Dermis microvascular lymphatic vessel endothelial cell (primary cell): ENCODE data around the gene SLC6A4. TPM values are rescaled to one million over a fixed set of nuclear protein-coding genes. Genes with fewer than 3 reads are reported as not detected.
"Not testable (repeated sequence)": the region's sequence is repeated elsewhere in the genome, so short reads cannot be mapped to it uniquely, and the experiment has no call there.

ENCODE experiments used
- DNase-seq, 2 donors: peaks; one replicate each; pipeline versions ENCODE4 v3.0.0 to v3.0.0-alpha.2; 2010; ENCODE audit warnings: low read depth in 2 of 2
- total RNA-seq: library from RNA; depleted of rRNA; stranded (reverse); fragments of >200 nt; gene quantifications from 2 replicates; pipeline ENCODE4 v1.2.1, GENCODE V29; 2014

The SLC6A4 gene
- total RNA-seq, 1 donor from 2014 or later: 3.7 TPM

DNA sequence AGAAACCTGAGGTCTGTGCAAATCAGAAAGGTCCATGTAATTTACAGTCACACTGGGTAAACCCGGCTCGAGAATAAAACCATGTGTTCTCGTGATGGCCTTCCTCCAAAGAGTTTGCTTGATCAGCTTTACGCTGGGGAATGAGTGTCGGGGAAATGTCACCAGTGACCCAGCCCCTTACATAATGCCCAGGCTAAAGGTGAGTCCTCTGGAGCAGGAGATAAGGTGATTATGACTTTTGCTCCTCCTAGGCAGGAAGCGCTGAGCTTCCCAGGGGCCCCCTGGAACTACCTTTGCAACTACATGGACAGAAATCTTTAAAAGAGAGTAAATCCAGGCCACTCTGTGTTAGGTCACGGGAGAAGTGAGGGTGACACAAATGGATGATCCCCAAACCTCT is 15.7 kb downstream of the SLC6A4 start:
- peak in 1 of 2 donors; percentile 31 for DNase-seq

- DNase-seq: no peak
These were observed 16.2 kb downstream of the SLC6A4 start for GRCh38 chr17:30219315-30219714.

DNA sequence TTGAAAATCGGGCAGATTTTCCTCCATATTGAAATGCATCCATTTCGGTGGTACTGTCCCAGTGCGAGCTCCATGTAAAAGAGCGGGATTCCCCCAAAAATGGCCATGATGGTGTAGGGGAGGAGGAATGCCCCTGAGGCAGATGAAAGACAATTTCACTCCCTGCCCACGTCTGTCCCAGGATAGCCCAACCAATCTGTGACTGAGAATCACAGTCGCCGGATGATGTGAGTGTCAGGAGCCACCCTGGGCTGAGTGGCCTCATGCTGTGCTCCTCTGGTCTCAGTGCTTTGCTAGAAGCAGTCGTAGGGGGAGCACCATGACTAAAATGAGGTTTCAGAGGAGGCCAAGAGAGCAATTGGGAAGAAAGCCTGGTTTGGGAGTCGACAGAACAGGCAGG is 16.7 kb downstream of the SLC6A4 start:
- DNase-seq: no peak

GRCh38 chr17:30217746-30218245 is 17.7 kb downstream of the SLC6A4 start:
- no peak for DNase-seq

DNA sequence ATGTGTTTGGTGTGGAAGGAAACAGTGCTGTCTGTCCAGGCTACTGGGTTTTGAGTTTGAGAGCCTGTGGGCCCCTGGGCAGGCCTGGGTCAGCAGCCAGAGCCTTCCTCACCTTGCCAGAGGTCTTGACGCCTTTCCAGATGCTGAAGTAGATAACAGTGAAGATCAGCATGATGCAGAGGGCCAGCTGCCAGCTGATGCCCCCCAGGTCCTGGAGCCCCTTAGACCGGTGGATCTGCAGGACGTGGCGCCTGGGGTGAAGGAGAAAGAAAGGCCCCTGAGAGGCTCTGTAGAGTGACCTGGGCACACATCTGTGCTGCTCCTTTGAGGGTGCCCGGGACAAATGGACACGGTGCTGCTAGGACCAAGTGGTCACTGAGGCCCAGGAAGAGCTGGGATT is 18.4 kb downstream of the SLC6A4 start:
- no peak for DNase-seq

- no peak for DNase-seq
These were observed 22.7 kb downstream of the SLC6A4 start for GRCh38 chr17:30212750-30213149.

DNA sequence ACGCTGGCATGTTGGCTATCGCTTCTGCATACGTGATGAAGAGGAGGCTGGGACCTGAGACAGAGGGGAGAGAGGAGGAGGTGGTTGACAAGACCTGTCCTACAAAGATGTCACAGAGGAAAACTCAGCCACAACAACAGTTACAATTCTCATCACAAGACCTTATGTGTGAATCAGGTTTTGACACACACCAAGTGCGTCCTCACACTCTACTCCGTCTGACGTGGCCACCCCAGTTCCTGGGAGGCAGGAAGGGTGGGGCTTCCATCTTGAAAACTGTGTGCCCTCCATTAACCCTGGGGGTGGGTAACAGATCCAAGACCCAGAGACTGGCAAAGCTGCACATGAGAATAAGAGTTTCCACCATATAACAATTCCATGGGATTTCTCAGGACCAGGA is 24.1 kb downstream of the SLC6A4 start:
- no peak for DNase-seq

- DNase-seq: no peak
These were observed 24.6 kb downstream of the SLC6A4 start for GRCh38 chr17:30210901-30211300.

- DNase-seq: no peak
These were observed 25.1 kb downstream of the SLC6A4 start for GRCh38 chr17:30210366-30210765.

DNA sequence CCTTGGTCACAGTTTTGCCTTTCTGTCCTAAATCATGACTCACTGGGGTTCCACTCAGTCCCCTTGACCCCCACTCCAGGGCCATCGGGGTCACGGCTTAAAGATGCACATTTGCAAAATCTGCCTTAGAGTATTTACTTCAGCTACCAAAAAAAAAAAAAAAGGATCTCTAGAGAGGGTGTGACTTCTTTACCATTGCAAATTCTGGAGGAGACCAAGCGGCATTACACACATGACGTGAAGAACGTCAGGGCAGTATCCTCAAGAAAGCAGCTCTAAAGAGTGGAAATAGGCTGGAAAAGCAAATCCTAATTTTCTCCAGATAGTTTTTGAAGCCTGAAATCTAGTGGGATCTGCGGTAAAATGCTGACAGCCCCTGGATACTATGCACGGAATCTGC is 25.6 kb downstream of the SLC6A4 start:
- DNase-seq: no peak

DNA sequence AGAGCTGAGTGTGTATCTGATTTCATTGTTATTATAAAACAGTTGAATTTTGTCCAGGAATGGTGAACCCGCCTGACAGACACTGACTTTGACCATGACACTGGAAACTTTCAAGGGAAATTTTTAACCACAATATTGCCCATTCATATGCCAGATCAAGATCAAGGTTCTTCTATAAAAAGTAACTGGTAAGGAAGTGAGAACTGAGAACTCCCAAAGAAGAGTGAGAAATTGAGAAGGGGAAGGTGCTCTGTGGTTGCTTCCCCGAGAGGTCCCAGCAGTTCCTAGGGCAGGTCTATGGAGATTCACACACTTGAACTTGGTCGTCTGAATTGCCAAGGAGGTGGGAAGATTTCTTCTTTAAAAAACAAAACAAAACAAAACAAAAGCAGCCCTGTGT is 27.3 kb downstream of the SLC6A4 start:
- DNase-seq: no peak

DNA sequence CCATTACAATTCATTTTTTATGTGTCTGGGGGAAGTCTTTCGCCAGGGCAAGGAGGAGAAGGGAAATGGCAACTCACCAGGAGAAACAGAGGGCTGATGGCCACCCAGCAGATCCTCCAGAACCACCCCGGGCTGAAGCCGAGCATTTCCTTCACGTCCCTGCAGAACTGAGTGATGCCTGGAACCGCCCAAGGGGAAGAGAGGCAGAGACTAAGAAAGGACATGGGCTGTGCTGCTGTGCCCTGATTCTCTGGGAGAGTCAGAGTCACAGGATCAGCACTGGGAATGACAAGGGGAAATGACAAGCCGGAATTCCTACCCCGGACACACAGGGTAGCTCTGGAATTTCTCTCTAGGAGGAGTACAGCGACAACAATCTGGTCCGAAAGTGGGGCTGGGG is 27.8 kb downstream of the SLC6A4 start:
- DNase-seq: peak; percentile 72 to 93

GRCh38 chr17:30203471-30203981 is 32.0 kb downstream of the SLC6A4 start:
- DNase-seq: peak in 1 of 2 donors; percentile 18

DNA sequence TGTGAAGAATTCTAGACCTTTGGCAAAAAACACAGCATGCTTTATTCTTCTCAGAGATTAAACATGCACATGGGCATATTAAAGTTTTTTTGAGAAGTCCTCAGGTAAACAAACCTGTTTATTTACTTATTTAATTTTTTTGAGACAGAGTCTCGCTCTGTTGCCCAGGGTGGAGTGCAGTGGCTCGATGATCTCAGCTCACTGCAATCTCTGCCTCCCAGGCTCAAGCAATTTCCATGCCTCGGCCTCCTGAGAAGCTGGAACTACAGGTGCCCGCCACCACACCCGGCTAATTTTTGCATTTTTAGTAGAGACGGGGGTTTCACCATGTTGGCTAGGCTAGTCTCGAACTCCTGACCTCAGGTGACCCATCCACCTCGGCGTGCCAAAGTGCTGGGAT is 34.8 kb downstream of the SLC6A4 start:
- not testable (repeated sequence) for DNase-seq

DNA sequence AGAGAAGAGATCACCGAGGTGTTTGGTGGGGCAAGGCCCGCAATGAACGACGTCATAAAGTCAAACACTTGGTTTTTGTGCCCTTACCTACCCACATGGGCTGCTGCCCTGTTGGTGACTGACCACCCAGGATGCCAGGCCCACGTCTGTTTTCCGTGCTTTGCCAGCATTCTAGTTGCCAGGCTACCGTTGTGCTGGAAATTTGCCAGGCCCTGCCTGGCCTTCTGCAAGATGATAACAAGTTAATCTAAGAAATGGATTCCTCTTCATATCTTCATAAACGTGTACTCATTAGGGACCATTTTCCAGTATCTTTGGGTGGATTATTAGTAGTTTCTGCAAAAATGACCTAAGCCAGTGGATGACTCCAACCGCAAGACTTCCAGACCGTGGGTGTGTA is 35.4 kb downstream of the SLC6A4 start:
- DNase-seq: no peak

GRCh38 chr17:30199600-30199999 is 35.9 kb downstream of the SLC6A4 start:
- no peak for DNase-seq

GRCh38 chr17:30197416-30197815 is 38.1 kb downstream of the SLC6A4 start:
- DNase-seq: no peak

- DNase-seq: peak in 1 of 2 donors; percentile 34
These were observed 39.0 kb downstream of the SLC6A4 start for GRCh38 chr17:30196504-30196903.

GRCh38 chr17:30191072-30191471 is 44.4 kb downstream of the SLC6A4 start:
- no peak for DNase-seq

DNA sequence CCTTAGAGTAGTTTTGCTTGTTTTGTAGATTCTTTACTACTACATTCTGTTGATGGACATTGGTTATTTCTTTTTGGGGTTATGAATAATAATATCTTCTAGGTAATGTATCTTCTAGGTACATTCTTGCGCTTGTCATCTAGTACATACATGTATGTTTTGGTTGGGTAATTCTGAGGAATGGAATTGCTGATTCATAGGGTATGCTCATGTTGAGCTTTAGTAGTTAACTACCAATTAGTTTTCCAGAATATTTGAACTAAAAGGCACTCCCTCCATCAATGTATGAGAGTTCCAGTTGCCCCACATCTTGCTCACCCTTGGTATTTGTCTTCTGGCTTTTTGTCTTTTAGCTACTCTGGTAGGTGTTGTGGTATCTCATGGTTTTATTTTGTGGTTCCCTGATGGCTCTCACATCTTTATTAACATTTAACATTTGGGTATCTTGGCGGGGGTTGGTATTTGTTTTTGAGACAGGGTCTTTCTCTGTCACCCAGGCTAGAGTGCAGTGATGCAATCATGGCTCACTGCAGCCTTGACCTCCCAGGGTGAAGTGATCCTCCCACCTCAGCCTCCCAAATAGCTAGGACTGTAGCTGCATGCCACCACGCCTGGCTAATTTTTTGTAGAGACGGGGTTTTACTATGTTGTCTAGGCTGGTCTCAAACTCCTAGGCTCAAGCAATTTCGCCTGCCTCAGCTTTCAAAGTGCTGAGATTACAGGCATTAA is 47.1 kb downstream of the SLC6A4 start:
- no peak for DNase-seq

DNA sequence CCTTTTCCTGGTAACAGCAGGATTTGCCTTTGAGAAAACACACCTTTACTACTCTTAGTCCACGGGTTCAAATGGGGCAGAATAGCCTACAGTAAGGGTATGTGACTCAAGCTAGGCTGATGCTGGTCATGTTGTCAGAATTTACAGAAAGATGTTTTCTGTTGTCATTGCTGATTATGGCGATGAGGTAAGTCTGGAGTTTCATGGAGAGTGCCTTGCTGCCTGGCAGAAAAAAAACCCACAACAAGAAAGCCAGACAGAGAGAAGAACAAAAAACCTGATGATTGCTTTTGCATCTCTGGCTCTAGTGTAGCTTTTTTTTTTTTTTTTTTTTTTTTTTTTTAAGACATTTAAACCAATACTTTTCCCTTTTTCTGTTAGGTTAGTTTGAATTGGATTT is 47.9 kb downstream of the SLC6A4 start:
- no peak for DNase-seq

DNA sequence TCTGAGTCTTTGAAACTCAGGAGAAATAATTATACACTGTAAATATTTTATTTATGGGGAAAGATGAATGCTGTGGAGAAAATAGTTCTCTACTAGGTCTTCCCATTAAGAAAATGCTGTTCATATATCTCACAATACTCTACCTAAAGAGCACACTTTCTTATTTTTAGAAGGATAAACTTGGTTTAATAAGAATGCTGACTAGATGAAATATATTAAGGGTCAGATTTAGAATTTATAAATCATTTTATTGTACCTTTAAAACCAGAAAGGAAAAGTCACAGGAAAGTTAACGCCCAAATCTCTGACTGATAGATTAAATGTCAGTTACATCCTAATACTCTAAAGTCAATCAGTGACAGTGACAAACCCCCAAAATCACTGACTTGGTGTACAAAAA is 48.7 kb downstream of the SLC6A4 start:
- no peak for DNase-seq

GRCh38 chr17:30176855-30177254 is 58.6 kb downstream of the SLC6A4 start:
- no peak for DNase-seq
